ENCODE data around the gene SLC25A45. TPM values are rescaled to one million over a fixed set of nuclear protein-coding genes. Genes with fewer than 3 reads are reported as not detected.
A peak's percentile ranks its signal among the peaks of the same experiment; 100 is the strongest.

The SLC25A45 gene
- total RNA-seq, 2 donors from 2014 or later: 52.4 to 67.2 TPM

DNA sequence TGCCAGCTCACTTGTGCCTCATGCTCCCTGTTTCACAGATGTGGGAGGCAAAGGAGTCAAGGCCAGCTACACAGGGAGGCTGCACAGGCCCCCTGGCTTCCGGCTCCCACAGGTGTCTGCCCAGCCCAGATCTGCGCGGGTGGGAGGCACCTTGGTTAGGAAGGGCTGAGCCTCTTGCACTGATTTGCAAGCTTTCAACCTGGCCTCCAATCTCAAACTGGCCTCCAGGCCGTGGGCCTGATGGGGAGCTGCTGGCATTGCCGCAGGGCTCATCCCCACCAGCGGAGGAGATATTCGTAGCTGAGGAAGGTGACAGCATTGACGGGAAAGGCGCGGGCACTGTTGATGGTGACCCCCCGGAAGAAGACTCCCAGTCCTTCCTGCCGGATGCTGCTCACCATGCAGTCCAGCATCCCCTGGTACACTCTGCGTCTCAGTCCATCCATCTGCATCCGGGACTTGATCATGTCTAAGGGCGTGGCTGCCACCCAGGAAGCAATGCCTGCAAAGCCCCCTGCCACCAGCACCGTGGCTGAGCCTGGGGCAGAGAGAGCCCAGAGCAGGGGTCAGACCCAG is 6.2 kb downstream of the SLC25A45 start:
- no peak overlapping the region for H3K27ac ChIP-seq
- intact Hi-C loops (cut with DNase I): no loop called here

DNA sequence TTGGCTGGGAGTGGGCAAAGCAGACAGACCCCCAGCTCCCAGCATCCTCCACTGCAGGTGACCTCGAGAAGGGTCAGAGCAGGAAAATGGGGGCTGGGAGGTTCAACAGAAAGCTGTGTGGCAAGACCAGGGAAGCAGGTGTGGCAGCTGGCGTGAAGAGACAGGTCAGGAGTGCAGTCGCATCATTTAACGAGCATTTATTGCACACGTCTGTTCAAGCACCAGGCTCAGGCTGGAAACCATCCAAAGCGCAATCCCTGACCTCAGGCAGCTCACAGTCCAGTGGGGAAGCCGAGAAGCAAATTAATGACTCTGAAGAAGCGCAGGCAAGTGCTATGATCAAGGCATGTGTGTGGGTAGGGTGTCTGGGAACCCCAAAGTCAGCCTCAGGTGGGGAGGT is 7.4 kb downstream of the SLC25A45 start:
- 82 to 85% methylated on average over 8 of the region's 8 CpGs for WGBS, 2 donors
- TF ChIP-seq, protein P1, sequence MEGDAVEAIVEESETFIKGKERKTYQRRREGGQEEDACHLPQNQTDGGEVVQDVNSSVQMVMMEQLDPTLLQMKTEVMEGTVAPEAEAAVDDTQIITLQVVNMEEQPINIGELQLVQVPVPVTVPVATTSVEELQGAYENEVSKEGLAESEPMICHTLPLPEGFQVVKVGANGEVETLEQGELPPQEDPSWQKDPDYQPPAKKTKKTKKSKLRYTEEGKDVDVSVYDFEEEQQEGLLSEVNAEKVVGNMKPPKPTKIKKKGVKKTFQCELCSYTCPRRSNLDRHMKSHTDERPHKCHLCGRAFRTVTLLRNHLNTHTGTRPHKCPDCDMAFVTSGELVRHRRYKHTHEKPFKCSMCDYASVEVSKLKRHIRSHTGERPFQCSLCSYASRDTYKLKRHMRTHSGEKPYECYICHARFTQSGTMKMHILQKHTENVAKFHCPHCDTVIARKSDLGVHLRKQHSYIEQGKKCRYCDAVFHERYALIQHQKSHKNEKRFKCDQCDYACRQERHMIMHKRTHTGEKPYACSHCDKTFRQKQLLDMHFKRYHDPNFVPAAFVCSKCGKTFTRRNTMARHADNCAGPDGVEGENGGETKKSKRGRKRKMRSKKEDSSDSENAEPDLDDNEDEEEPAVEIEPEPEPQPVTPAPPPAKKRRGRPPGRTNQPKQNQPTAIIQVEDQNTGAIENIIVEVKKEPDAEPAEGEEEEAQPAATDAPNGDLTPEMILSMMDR (IDR thresholded peaks at IDR 0.05): no peak
- no peak for TF ChIP-seq POLR2A (IDR thresholded peaks at IDR 0.05)
- no peak for ATAC-seq

More for the DNA sequence above, 6.2 kb downstream of the SLC25A45 start:
- Histone ChIP-seq H3K4me1 (peaks cover 78% of the 10 kb centered on the region), H3K27me3 (no peaks in the 10 kb centered on the region), H3K9me3 (no peaks in the 10 kb centered on the region), H3K36me3 (replicated peaks in 1 of 2; ENCODE audit: insufficient read depth in 1 of 2, low read depth in 2 of 2) (no peaks in the 10 kb centered on the region), H3K4me3 (no peak overlapping the region)
- ATAC-seq (no peak), DNase-seq (no peak)
- 87 to 90% methylated on average over 13 to 16 of the region's 16 CpGs for WGBS, 2 donors
- TF ChIP-seq, protein P1 (IDR thresholded peaks at IDR 0.05): no peak
- no peak for TF ChIP-seq POLR2A (IDR thresholded peaks at IDR 0.05)

DNA sequence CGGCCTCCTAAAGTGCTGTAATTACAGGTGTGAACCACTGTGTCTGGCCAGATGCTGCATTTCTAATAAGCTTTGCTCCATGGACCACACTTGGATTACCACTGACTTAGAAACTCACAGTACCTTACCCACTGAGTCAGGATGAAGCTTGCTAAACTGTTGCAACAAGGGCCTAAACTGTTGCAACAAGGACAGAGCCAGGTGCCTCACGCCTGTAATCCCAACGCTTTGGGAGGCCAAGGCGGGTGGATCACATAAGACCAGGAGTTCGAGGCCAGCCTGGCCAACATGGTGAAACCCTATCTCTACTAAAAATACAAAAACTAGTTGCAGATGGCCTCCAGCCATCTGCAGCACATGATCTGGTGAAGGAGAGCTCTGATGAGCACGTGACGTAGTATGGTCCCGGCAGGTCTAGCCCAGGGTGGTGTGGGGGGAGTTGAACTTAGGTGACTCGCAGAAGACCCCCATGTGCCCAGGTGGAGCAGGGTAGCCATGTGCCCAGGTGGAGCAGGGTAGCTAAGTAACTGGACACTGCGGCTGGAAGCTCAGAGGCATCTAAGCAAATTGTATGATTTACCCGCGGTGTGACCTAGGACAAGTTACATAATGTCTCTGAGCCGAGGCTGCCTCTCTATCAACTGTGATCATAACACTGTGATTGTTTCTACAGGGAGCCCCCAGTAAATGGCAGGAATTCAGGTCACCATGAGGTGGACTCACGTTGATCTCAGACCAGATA is 8.4 kb downstream of the SLC25A45 start:
- H3K27me3 ChIP-seq: no peaks in the 10 kb centered on the region
- DNase-seq (no peak), ATAC-seq (no peak)
- intact Hi-C loops (cut with DNase I): no loop called here
- H3K4me3 ChIP-seq: no peak overlapping the region
- peaks cover 74% of the 10 kb centered on the region for H3K4me1 ChIP-seq
- peak overlapping the region in 2 of 4 donors; percentile 48 to 96 for H3K27ac ChIP-seq
- TF ChIP-seq, protein P1 (IDR thresholded peaks at IDR 0.05): no peak
- TF ChIP-seq POLR2A (IDR thresholded peaks at IDR 0.05): peak in 1 of 3 donors; percentile 2
- H3K36me3 ChIP-seq (replicated peaks in 1 of 2; ENCODE audit: insufficient read depth in 1 of 2, low read depth in 2 of 2): no peaks in the 10 kb centered on the region
- WGBS, 2 donors: 77 to 85% methylated on average over 7 to 14 of the region's 14 CpGs
- H3K9me3 ChIP-seq: no peaks in the 10 kb centered on the region

More for the DNA sequence above, 7.4 kb downstream of the SLC25A45 start:
- no peaks in the 10 kb centered on the region for H3K9me3 ChIP-seq
- peaks cover 78% of the 10 kb centered on the region for H3K4me1 ChIP-seq
- H3K4me3 ChIP-seq: no peak overlapping the region
- DNase-seq: peak in 1 of 4 donors; percentile 36
- H3K36me3 ChIP-seq (replicated peaks in 1 of 2; ENCODE audit: insufficient read depth in 1 of 2, low read depth in 2 of 2): no peaks in the 10 kb centered on the region
- peak overlapping the region in 1 of 4 donors; percentile 96 for H3K27ac ChIP-seq
- intact Hi-C loops (cut with DNase I): no loop called here
- H3K27me3 ChIP-seq: no peaks in the 10 kb centered on the region

DNA sequence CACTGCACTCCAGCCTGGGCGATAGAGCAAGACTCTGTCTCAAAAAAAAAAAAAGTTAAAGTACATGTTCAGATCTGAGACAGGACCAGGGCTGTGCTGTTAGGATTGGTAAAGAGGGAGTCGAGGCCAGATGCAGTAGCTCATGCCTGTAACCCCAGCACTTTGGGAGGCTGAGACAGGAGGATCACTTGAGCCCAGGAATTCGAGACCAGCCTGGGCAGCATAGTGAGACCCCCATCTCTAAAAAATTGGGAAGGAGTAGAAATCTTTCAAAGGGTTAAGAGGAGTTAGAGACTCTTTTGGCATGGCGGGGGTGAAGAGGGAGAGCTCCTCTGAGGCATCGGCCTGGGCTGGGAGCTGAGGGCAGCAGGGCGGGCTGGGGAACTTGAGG is 11.8 kb downstream of the SLC25A45 start:
- ATAC-seq (no peak), DNase-seq (no peak)
- Histone ChIP-seq H3K27me3 (no peaks in the 10 kb centered on the region), H3K4me3 (no peak overlapping the region), H3K36me3 (replicated peaks in 1 of 2; ENCODE audit: insufficient read depth in 1 of 2, low read depth in 2 of 2) (no peaks in the 10 kb centered on the region), H3K27ac (peak overlapping the region; percentile 93 to 98 (median 95)), H3K9me3 (no peaks in the 10 kb centered on the region), H3K4me1 (peaks cover 81% of the 10 kb centered on the region)
- intact Hi-C loops (cut with DNase I): no loop called here
- no peak for TF ChIP-seq POLR2A (IDR thresholded peaks at IDR 0.05)
- TF ChIP-seq, protein P1 (IDR thresholded peaks at IDR 0.05): no peak
- 47 to 66% methylated on average over 6 of the region's 6 CpGs for WGBS, 2 donors
